ACC112 (cell line): Measurements from ENCODE around the gene CARD10.
A peak's percentile ranks its signal among the peaks of the same experiment; 100 is the strongest.

ENCODE experiments used
- H2AFZ ChIP-seq: fragments of 200-600 bp; sonication (generic); one replicate; pipeline ENCODE4 v1.6.0; 2017; ENCODE audit warnings: antibody characterized with exemption, low read length; ENCODE audit not compliant: unreplicated experiment
- H3K27ac ChIP-seq: fragments of 200-600 bp; sonication (generic); 2 replicates; pipeline ENCODE4 v1.5.1; 2014; ENCODE audit warnings: low read depth, mild to moderate bottlenecking, antibody characterized with exemption, low read length, moderate library complexity
- H3K27me3 ChIP-seq: fragments of 200-600 bp; sonication (generic); 2 replicates; pipeline ENCODE4 v1.6.1; 2014; ENCODE audit warnings: mild to moderate bottlenecking, antibody characterized with exemption, low read length, moderate library complexity, mixed read lengths; ENCODE audit not compliant: insufficient read depth
- H3K36me3 ChIP-seq: fragments of 200-600 bp; sonication (generic); 2 replicates; pipeline ENCODE4 v1.6.1; 2016; ENCODE audit warnings: mild to moderate bottlenecking, antibody characterized with exemption, low read length, moderate library complexity, mixed read lengths; ENCODE audit not compliant: insufficient read depth
- H3K4me1 ChIP-seq: fragments of 200-600 bp; sonication (generic); one replicate; pipeline ENCODE4 v1.6.1; 2016; ENCODE audit warnings: low read length, mixed read lengths; ENCODE audit not compliant: insufficient read depth, unreplicated experiment, control insufficient read depth
- H3K4me3 ChIP-seq: fragments of 200-600 bp; sonication (generic); 2 replicates; pipeline ENCODE4 v1.5.1; 2014; ENCODE audit warnings: mild to moderate bottlenecking, low read depth, low read length
- H3K79me2 ChIP-seq: fragments of 200-600 bp; sonication (generic); one replicate; pipeline ENCODE4 v1.6.0; 2016; ENCODE audit warnings: low read length; ENCODE audit not compliant: control insufficient read depth, unreplicated experiment, insufficient read depth

Gene CARD10

GRCh38 chr22:37522482-37522881, 3.3 kb upstream of the CARD10 start:
- Histone ChIP-seq H3K27me3 (no peaks in the 10 kb centered on the region), H3K79me2 (peaks cover 12% of the 10 kb centered on the region), H3K27ac (no peak overlapping the region), H3K36me3 (no peaks in the 10 kb centered on the region), H3K4me1 (peaks cover 35% of the 10 kb centered on the region), H3K4me3 (no peak overlapping the region), H2AFZ (no peak overlapping the region)

GRCh38 chr22:37521236-37521739, 2.1 kb upstream of the CARD10 start:
- Histone ChIP-seq H3K4me1 (peaks cover 23% of the 10 kb centered on the region), H3K79me2 (peaks cover 12% of the 10 kb centered on the region), H3K27me3 (no peaks in the 10 kb centered on the region), H2AFZ (no peak overlapping the region), H3K4me3 (no peak overlapping the region), H3K36me3 (peaks cover 8% of the 10 kb centered on the region), H3K27ac (no peak overlapping the region)

GRCh38 chr22:37520776-37521191, 1.6 kb upstream of the CARD10 start:
- peaks cover 8% of the 10 kb centered on the region for H3K36me3 ChIP-seq

GRCh38 chr22:37518509-37519267, 527 bp downstream of the CARD10 start:
- H3K36me3 ChIP-seq: peaks cover 8% of the 10 kb centered on the region
- H3K4me1 ChIP-seq: peaks cover 7% of the 10 kb centered on the region
- H2AFZ ChIP-seq: peak overlapping the region; percentile 10
- no peak overlapping the region for H3K27ac ChIP-seq
- no peaks in the 10 kb centered on the region for H3K27me3 ChIP-seq
- peaks cover 14% of the 10 kb centered on the region for H3K79me2 ChIP-seq
- peak overlapping the region; percentile 87 for H3K4me3 ChIP-seq

More at GRCh38 chr22:37520776-37521191, 1.6 kb upstream of the CARD10 start:
- H3K27ac ChIP-seq: no peak overlapping the region
- H3K27me3 ChIP-seq: no peaks in the 10 kb centered on the region
- peaks cover 14% of the 10 kb centered on the region for H3K79me2 ChIP-seq
- peaks cover 18% of the 10 kb centered on the region for H3K4me1 ChIP-seq
- H3K4me3 ChIP-seq: no peak overlapping the region
- no peak overlapping the region for H2AFZ ChIP-seq

- Histone ChIP-seq H3K36me3 (peaks cover 8% of the 10 kb centered on the region), H3K27ac (no peak overlapping the region), H3K79me2 (peaks cover 14% of the 10 kb centered on the region), H3K27me3 (no peaks in the 10 kb centered on the region), H2AFZ (no peak overlapping the region), H3K4me1 (peaks cover 7% of the 10 kb centered on the region), H3K4me3 (peak overlapping the region; percentile 87)
Measured at GRCh38 chr22:37517826-37518450, 1.3 kb downstream of the CARD10 start.

- H3K36me3 ChIP-seq: peaks cover 8% of the 10 kb centered on the region
- no peak overlapping the region for H2AFZ ChIP-seq
- no peak overlapping the region for H3K4me3 ChIP-seq
- peaks cover 16% of the 10 kb centered on the region for H3K4me1 ChIP-seq
- no peak overlapping the region for H3K27ac ChIP-seq
- H3K79me2 ChIP-seq: peaks cover 14% of the 10 kb centered on the region
- H3K27me3 ChIP-seq: no peaks in the 10 kb centered on the region
Measured at GRCh38 chr22:37516456-37516855, 2.8 kb downstream of the CARD10 start.

GRCh38 chr22:37515901-37516300, 3.3 kb downstream of the CARD10 start:
- Histone ChIP-seq H3K4me3 (no peak overlapping the region), H3K79me2 (peaks cover 14% of the 10 kb centered on the region), H2AFZ (no peak overlapping the region), H3K27ac (no peak overlapping the region), H3K4me1 (peaks cover 16% of the 10 kb centered on the region), H3K27me3 (no peaks in the 10 kb centered on the region), H3K36me3 (peaks cover 8% of the 10 kb centered on the region)

GRCh38 chr22:37514526-37515051, 4.6 kb downstream of the CARD10 start:
- no peak overlapping the region for H3K4me3 ChIP-seq
- peaks cover 14% of the 10 kb centered on the region for H3K79me2 ChIP-seq
- H3K36me3 ChIP-seq: peaks cover 8% of the 10 kb centered on the region
- peaks cover 16% of the 10 kb centered on the region for H3K4me1 ChIP-seq
- H3K27me3 ChIP-seq: no peaks in the 10 kb centered on the region
- no peak overlapping the region for H2AFZ ChIP-seq
- H3K27ac ChIP-seq: no peak overlapping the region

GRCh38 chr22:37511395-37512104, 7.7 kb downstream of the CARD10 start:
- H3K27me3 ChIP-seq: no peaks in the 10 kb centered on the region
- no peak overlapping the region for H2AFZ ChIP-seq
- no peak overlapping the region for H3K4me3 ChIP-seq
- no peak overlapping the region for H3K27ac ChIP-seq
- H3K4me1 ChIP-seq: peaks cover 14% of the 10 kb centered on the region
- peaks cover 2% of the 10 kb centered on the region for H3K36me3 ChIP-seq
- peaks cover 2% of the 10 kb centered on the region for H3K79me2 ChIP-seq

GRCh38 chr22:37510091-37510490, 9.1 kb downstream of the CARD10 start:
- peaks cover 14% of the 10 kb centered on the region for H3K4me1 ChIP-seq

More at GRCh38 chr22:37510091-37510490, 9.1 kb downstream of the CARD10 start:
- H3K36me3 ChIP-seq: no peaks in the 10 kb centered on the region
- no peaks in the 10 kb centered on the region for H3K27me3 ChIP-seq
- H2AFZ ChIP-seq: no peak overlapping the region
- no peak overlapping the region for H3K4me3 ChIP-seq
- H3K27ac ChIP-seq: no peak overlapping the region
- no peaks in the 10 kb centered on the region for H3K79me2 ChIP-seq
